NCI-H146 treated with DMSO at 0.1 percent for 48 hours (cell line): Measurements from ENCODE around the gene BLTP3B.
A peak's percentile ranks its signal among the peaks of the same experiment; 100 is the strongest.

Source experiments
- DNase-seq: peaks from one replicate; lab custom pipeline; 2025; ENCODE audit not compliant: unreplicated experiment; lab: John Stamatoyannopoulos, UW

Gene BLTP3B

DNA sequence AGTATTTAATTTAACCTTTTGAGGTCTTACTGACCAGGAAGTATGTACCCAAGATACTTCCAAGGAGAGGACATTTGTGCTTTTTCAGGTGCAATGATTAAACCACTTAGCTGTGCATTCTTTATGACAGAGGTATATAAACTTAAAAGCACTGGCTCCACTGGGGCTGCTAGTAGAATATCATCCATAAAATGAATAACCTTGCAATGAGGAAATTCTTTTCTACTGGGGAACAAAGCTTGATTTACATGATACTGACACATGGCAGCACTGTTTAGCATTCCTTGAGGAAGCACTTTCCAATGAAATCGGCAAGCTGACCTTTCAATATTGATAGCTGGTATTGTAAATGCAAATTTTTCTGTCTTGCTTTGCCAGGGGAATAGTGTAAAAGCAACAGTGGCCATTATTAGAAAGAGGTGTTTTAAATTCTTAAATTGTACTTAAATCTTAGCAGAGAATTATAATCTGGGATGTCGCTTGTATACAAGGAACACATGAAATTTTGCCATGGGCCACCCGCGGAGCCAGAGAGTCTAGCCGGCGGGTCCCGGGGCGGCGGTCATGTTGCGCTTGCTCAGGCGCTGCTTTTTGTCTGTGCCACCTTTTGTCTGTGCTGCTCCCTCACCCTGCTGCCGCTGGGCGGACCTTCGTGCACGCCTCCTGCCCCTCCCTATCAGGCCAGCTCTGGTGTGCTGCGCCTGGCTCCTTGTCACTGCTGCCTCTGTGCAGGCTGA is 20.9 kb upstream of the BLTP3B start:
- peak; percentile 55 for DNase-seq

- no peak for DNase-seq
Observed at GRCh38 chr12:100159391-100160104, 16.9 kb upstream of the BLTP3B start.

DNA sequence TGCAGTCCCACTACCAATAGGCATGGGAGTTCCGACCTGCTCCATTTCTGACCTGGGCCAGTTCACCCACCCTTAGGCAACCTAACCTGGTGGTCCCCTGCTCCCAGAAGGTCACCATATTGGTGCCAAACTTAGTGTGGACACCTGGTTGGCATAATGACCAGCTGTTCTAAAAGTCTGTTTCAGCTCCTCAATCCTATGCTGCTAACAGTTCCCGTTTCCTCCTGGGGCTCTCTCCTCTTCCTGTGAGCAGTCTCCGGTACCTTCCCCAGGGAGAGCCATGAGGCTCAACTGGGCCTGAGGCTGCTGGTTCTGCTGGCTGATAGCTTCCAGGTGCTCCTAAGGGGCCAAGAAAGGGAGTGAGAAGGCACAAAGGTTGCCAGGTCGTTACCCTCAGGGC is 15.9 kb upstream of the BLTP3B start:
- DNase-seq = no peak

- DNase-seq = no peak
Observed at GRCh38 chr12:100157427-100157821, 14.8 kb upstream of the BLTP3B start.

GRCh38 chr12:100156731-100157426 is 14.2 kb upstream of the BLTP3B start:
- no peak for DNase-seq

- DNase-seq = peak; percentile 5
Observed at GRCh38 chr12:100154474-100155247, 12.0 kb upstream of the BLTP3B start.

DNA sequence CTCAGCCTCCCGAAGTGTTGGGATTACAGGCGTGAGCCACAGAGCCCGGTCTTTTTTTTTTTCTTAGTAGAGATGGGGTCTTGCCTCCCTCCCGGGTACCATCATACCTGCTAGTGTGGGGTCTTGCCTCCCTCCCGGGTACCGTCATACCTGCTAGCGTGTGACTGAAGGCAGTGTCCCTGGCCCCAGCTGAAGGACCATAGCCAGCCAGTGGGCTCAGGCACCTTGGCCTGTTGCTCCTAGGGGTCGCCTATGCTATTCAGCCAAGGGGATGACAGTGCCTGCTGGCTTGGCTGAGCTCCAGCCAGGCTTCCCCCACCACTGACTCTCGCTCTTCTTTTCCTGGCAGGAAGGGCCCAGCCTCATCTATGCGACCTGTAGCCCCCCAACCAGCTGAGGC is 10.5 kb upstream of the BLTP3B start:
- no peak for DNase-seq

- no peak for DNase-seq
Observed at GRCh38 chr12:100151769-100152168, 9.1 kb upstream of the BLTP3B start.

DNA sequence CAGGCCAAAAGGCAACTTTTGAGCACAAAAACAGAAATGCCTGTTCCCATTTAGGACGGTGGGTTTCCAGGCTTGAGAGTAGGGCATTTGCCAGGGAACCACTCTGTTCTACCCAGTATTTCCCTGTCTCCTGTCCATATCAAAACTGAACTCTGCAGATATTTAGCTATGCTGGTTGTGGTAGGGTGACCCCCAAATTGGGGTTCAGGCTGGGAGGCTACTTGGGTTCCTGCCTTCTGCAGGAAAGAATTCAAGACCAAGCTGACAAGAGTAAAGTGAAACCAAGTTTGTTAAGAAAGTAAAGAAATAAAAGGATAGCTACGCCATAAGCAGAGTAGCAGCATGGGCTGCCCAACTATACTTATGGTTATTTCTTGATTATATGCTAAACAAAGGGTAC is 3.6 kb upstream of the BLTP3B start:
- DNase-seq = no peak

GRCh38 chr12:100145643-100146042 is 3.0 kb upstream of the BLTP3B start:
- no peak for DNase-seq

- peak; percentile 43 for DNase-seq
Observed at GRCh38 chr12:100141998-100142850, 450 bp downstream of the BLTP3B start.

- no peak for DNase-seq
Observed at GRCh38 chr12:100141666-100141997, 1.0 kb downstream of the BLTP3B start.

DNA sequence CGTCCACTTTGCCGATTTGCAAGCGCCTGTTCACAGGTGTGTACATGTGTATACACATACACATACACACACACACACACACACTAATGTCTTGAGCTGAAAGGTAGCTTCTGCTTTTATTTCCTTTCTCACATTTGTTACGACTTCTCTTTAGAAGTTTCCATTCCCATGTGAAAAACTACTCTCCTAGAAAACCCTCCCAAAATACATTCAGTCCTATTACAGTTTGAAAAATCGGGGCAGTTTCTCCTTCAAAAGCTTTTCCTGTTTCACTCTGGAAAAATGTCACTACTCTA is 3.9 kb downstream of the BLTP3B start:
- no peak for DNase-seq

DNA sequence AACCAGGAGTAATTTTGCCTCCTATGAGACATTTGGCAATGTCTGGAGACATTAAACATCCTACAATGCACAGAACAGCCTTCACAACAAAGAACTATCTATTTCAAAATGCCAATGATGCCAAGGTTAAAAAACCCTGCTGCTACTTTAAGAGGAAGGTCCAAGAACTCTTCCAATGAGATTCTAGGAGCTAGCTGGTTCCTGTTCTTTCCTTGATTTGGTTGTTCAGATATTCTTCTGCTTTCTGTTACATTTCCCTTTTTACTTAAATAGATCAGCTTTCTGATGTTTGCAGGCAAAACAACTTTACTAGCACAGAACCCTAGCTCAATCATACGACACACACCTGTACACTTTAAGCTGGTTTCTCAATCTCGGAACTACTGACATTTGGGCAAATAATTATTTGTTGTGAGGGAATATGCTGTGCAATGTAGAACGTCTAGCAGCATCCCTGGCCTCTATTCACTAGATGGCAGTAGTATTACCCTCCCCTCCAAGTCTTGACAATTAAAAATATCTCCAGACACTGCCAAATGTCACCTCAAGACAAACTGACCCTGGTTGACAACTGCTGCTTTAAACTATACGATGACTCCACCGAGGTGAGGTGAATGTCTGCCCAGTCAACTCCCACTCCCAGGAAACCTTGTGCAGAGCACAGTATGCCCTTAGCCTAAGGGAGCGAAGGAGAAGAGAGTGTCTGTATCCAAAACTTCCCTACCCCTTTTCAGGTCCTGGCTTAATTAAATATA is 4.4 kb downstream of the BLTP3B start:
- DNase-seq = no peak

- no peak for DNase-seq
Observed at GRCh38 chr12:100133200-100133599, 9.5 kb downstream of the BLTP3B start.

DNA sequence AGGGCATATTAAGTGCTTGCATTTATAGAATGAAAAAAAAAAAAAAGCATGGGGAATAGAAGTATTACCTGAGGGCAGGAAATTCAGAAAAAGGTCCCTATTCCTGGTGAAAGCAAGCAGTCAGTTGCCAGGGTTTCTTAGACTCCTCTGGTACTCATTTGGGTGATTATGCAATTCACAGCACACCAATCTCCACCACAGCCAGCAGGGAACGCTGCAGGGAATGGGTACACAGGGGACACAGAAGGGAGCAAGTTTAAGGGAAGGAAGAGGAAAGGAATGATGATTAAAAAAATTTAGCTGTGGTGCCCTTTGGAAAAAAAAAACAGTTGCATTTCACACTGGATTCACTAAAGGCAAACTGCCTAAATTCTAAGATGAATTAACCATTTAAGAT is 14.2 kb downstream of the BLTP3B start:
- no peak for DNase-seq

DNA sequence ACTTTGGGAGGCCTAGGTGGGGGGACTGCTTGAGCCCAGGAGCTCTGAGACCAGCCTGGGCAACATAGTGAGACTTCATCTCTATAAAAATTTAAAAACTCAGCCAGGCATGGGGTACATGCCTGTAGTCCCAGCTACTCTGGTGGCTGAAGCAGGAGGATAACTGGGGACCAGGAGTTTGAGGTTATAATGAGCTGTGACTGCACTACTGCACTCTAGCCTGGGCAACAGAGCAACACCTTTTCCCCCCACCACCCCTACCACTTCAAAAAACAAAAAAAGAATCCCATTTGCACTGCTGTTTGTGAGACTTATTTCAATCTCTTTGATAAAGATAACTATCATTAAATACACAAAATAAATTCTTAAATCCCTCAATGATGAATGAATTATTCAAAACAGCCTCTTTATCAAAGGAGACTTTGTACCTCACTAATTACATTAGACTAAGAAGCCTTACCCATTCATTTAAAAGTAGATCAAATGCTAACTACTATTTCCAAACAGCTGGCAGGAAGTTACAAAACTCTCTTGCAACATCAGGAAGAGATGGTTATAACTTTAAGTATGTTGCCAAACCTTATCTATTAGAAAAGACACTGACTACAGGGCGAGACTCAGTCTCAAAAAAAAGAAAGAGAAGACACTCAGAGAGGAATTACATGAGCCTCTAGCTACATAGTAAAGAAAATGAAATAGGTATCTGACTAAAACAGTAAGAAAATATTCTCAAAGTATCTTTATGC is 14.7 kb downstream of the BLTP3B start:
- no peak for DNase-seq

DNA sequence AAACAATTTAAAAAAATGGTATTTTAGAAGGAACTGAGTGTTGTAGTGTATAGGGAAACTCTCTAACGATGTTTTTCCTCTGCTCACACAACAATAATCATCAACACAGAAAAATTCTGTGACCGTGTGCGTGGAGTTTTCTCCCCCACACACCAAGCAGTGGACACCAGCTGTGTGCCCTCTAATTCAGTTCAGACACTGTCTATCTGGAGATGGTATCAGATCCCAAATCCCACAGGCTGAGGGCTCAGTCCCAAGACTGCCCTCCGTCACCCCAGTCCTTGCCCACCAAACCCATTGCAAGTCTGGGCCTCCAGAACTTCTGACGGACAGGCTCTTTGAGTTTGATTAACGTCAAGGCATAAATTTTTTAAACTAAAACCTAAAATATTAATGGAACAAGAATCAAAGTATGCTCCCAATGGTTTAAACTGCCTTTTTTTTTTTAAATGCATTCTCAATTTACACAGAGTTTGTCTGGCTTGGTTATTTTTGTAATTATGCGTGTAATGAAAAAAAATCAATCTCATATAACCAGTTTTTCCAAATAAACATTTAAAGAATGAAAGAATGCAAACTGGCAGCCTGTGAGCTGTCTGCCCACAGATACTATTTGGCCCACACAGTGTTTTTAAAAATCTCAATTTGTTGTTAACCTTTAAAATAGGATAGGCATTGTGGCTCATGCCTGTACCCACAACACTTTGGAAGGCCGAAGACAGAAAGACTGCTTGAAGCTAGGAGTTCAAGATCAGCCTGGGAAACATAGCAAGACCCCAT is 19.2 kb downstream of the BLTP3B start:
- no peak for DNase-seq

- no peak for DNase-seq
Observed at GRCh38 chr12:100120355-100120754, 22.3 kb downstream of the BLTP3B start.
